NCI-H226 (cell line): ENCODE measurements around the gene SLC39A13.

Experiments used
- DNase-seq: peaks from one replicate; pipeline ENCODE4 v3.0.0-alpha.2; 2015

SLC39A13 gene

GRCh38 chr11:47433157-47433556 lies 24.8 kb downstream of the SLC39A13 start:
- no peak for DNase-seq

- DNase-seq = peak; percentile 14
Observed at GRCh38 chr11:47434011-47434786, 25.8 kb downstream of the SLC39A13 start.

GRCh38 chr11:47435687-47436086 lies 27.3 kb downstream of the SLC39A13 start:
- no peak for DNase-seq

- no peak for DNase-seq
Observed at GRCh38 chr11:47436726-47437125, 28.3 kb downstream of the SLC39A13 start.

GRCh38 chr11:47437218-47437745 lies 28.9 kb downstream of the SLC39A13 start:
- DNase-seq = no peak

- no peak for DNase-seq
Observed at GRCh38 chr11:47437746-47438418, 29.5 kb downstream of the SLC39A13 start.

GRCh38 chr11:47438721-47439120 lies 30.3 kb downstream of the SLC39A13 start:
- no peak for DNase-seq

GRCh38 chr11:47440054-47440476 lies 31.7 kb downstream of the SLC39A13 start:
- no peak for DNase-seq

GRCh38 chr11:47441421-47441820 lies 33.0 kb downstream of the SLC39A13 start:
- no peak for DNase-seq

- DNase-seq = no peak
Observed at GRCh38 chr11:47442514-47442913, 34.1 kb downstream of the SLC39A13 start.

GRCh38 chr11:47443028-47443700 lies 34.8 kb downstream of the SLC39A13 start:
- DNase-seq = no peak

- no peak for DNase-seq
Observed at GRCh38 chr11:47443817-47444216, 35.4 kb downstream of the SLC39A13 start.

GRCh38 chr11:47445840-47446239 lies 37.5 kb downstream of the SLC39A13 start:
- no peak for DNase-seq

GRCh38 chr11:47446833-47447232 lies 38.4 kb downstream of the SLC39A13 start:
- DNase-seq = no peak

GRCh38 chr11:47447906-47448305 lies 39.5 kb downstream of the SLC39A13 start:
- DNase-seq = no peak

- DNase-seq = no peak
Observed at GRCh38 chr11:47448566-47449427, 40.4 kb downstream of the SLC39A13 start, which contains the start of gene RAPSN. RAPSN (minus strand) TSS chr11:47449136; CDS start chr11:47448964, 172 bp downstream.

- DNase-seq = no peak
Observed at GRCh38 chr11:47449541-47449940, 41.2 kb downstream of the SLC39A13 start.

GRCh38 chr11:47451436-47451835 lies 43.0 kb downstream of the SLC39A13 start:
- no peak for DNase-seq

- no peak for DNase-seq
Observed at GRCh38 chr11:47451990-47452389, 43.6 kb downstream of the SLC39A13 start.

GRCh38 chr11:47453365-47453764 lies 45.0 kb downstream of the SLC39A13 start:
- DNase-seq = no peak

GRCh38 chr11:47454258-47454671 lies 45.9 kb downstream of the SLC39A13 start:
- peak; percentile 57 for DNase-seq

GRCh38 chr11:47460571-47461235 lies 52.3 kb downstream of the SLC39A13 start:
- no peak for DNase-seq
